A549 (cell line): ENCODE results near the gene EMILIN1.

Experiments
- CEBPB ChIP-seq, 2 experiments: fragments of >200 bp in 1 of 2; sonication (Bioruptor Twin) in 1 of 2; formaldehyde crosslinking in 1 of 2; IDR thresholded peaks; 2 replicates each; pipeline ENCODE4 v1.6.1; 2012 to 2016
- CTCF ChIP-seq: fragments of >200 bp; sonication (Bioruptor Twin); formaldehyde crosslinking; IDR thresholded peaks from 3 replicates; pipeline ENCODE4 v1.5.1; 2016
- EHF ChIP-seq: fragments of 250-450 bp; sonication (Bioruptor Pico); IDR thresholded peaks from 2 replicates; pipeline ENCODE4 v1.5.0; 2020; ENCODE audit warnings: mild to moderate bottlenecking
- JUN ChIP-seq, 2 experiments: fragments of >200 bp; sonication (Bioruptor Twin); formaldehyde crosslinking; IDR thresholded peaks; 2 replicates in 1 of 2; 3 replicates in 1 of 2; pipeline ENCODE4 v1.6.1; 2016 to 2017
- KDM5A ChIP-seq: fragments of 200-600 bp; sonication (generic); IDR thresholded peaks from 2 replicates; pipeline ENCODE4 v1.6.1; 2016; ENCODE audit warnings: antibody characterized with exemption, mild to moderate bottlenecking
- MAX ChIP-seq: IDR thresholded peaks from 2 replicates; pipeline ENCODE4 v1.6.1; 2012
- PHF8 ChIP-seq: fragments of 200-600 bp; sonication (generic); IDR thresholded peaks from 2 replicates; pipeline ENCODE4 v1.6.1; 2016; ENCODE audit warnings: low read depth, mild to moderate bottlenecking, antibody characterized with exemption, moderate library complexity, borderline replicate concordance

GRCh38 chr2:27126252-27126710 is 47.9 kb downstream of the EMILIN1 start:
- TF ChIP-seq CTCF (no peak), MAX (no peak), PHF8 (no peak), EHF (no peak), JUN (IDR thresholded peaks at IDR 0.05) (no peak), CEBPB (IDR thresholded peaks at IDR 0.05) (no peak), KDM5A (no peak)
